GM21576 (cell line): Measurements from ENCODE around the gene TMEM244.
"Not testable (repeated sequence)": the region's sequence is repeated elsewhere in the genome, so short reads cannot be mapped to it uniquely, and the experiment has no call there.

Source experiments
- ATAC-seq: cut with Tn5 transposase; IDR thresholded peaks from one replicate; pipeline ENCODE4 v1.9.1; 2021; ENCODE audit warnings: mild to moderate bottlenecking, moderate library complexity; ENCODE audit not compliant: unreplicated experiment

TMEM244 gene

DNA sequence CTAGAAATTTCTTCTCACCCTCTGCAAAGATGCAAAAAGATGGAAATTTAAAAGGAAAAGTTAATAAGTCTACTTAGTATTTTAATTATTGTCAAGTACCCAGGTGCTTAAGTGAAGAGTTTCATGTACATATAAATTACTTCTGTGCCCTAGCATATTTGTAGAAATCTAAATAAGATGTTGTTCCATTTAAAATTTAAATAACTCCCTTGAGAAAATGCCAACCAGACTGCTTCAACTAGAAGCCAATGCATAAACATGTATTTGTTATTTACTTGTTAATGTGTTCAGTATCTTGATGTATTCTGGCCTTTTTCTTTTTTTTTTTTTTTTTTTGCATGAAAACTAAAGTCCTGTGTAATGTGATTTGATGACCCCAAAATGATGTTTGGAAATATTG lies 6.3 kb upstream of the TMEM244 start:
- ATAC-seq: no peak

DNA sequence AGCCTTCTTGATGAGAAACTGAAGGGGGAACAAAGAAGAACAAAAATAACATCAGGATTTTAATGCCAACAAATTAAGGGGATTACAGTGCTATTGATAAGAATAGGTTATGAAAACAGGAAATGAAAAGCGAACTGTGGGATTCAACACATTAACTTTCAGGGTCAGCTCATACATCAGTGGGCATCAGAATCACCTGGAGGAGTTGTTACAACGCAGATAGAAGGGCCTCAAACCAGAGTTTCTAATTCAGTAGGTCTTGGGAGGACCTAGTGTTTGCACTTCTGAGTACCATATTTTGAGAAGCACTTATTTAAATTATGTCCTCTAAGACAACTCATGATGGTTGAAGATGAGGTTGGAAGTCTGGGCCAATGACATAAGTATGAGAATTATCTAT lies 5.6 kb upstream of the TMEM244 start:
- ATAC-seq: no peak

DNA sequence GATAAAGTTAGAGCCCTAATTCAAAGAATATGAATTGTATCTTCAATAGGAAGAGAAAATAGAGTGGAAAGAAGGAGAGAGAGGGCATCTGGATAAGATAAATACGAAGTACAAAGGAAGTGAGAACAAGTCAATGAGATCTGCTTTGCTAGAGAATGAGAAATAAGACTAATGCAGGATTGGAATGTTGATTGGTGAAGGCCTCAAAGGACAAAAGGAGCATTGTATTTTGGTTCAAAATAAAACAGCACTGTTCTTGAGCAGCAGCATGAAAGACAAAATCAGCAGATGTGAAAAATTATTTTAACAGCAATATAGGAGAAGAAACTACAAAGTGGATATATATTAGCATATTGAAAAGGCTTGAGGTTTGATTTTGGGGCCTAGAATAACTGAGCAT lies 5.1 kb upstream of the TMEM244 start:
- no peak for ATAC-seq

DNA sequence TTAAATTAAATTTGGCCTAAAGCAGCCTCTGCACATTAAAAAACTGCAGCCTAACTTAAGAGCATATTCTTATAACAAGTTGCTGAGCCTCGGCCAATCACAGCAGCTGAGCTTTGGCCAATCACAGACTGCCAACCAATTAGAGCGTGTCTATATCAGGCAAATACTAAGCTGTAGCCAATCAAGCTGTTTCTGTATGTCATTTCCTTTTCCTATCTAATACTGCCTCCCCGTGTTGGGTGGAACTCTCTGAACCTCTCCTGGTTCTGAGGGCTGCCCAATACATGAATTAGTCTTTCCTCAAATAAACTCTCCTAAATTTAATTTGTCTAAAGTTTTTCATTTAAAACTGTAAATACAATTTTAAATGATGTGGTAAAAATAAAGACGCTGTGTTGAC lies 3.9 kb upstream of the TMEM244 start:
- no peak for ATAC-seq

DNA sequence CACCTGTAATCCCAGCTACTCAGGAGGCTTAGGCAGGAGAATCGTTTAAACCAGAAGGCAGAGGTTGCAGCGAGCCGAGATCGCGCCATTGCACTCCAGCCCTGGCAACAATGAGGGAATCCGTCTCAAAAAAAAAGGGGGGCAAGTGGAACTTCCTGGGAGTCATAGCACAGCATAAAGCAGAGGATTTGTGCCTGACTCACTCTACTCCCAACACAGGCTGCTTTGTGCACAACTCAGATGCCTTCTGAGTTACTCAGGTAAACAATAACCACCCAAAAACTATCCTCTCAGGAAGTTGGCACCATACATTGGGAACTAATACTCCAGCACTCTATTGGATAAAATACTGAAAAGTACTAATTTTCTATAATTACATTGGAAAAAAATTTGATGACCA lies 2.5 kb upstream of the TMEM244 start:
- ATAC-seq: no peak

DNA sequence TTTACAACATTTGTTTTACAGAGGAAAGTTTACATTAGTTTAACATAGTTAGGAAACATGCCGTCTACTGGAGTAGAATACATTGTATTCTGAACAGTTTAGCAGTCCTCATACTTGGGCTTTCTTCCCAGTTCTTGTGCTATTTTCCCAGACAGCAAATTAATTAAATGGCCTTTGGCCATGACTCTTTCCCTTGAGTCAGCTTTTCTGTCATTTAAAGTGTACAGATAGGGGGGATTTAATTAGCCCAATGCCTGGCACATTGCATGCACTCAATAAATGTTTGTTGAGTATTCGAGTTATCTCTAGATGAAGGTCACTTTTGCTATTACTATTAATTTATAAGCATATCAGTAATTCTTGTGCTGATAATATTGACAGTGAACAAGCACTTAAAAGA lies 1.6 kb downstream of the TMEM244 start:
- ATAC-seq: no peak

DNA sequence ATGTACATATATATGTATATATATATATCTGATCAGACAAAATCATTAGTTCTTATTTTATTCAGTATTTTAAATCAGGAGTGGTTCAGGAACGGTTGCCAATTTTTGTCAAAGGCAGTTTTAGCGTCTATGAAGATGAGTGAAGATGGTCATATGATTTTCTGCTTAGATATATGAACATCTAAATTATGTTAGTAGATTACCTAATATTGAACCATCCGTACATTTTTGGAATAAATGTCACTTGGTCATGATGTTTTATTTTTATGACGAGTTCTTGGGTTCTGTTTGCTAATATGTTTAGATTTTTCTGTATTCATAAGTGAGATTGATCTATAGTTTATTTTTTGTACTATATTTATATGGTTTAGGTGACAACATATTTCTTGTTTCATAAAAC lies 3.3 kb downstream of the TMEM244 start:
- ATAC-seq: no peak

DNA sequence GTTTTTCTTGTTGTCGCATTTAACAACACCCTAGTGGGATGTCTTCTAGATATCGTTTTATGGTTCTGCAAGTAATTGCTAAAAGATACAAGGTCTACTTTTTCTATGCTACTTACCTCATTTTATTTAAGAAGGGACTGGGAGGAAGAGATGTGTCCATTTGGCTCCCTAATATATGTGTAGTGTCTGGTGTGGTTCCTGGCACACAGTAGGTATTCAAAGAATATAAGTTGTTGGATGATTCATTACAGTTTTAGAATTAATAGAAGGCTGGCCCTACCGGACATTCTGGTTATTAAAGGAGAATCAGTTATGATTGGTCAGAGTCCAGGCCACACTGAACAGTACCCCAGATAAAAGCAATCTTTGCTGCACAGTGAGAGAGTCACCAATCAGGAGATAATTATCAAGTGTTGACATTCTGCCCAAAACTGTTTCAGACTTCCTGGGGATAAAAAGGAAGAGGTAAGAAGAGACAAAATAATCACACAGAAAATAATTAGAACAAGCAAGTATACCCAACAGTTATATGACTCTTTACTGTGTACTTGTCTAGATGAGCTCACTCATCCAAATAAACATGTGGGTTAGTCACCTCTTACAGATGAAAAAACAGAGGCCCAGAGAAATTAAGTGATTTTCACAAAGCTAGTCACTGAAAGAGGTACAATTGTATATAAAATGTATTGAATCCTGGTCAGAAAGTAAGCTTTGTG lies 7.0 kb downstream of the TMEM244 start:
- no peak for ATAC-seq

DNA sequence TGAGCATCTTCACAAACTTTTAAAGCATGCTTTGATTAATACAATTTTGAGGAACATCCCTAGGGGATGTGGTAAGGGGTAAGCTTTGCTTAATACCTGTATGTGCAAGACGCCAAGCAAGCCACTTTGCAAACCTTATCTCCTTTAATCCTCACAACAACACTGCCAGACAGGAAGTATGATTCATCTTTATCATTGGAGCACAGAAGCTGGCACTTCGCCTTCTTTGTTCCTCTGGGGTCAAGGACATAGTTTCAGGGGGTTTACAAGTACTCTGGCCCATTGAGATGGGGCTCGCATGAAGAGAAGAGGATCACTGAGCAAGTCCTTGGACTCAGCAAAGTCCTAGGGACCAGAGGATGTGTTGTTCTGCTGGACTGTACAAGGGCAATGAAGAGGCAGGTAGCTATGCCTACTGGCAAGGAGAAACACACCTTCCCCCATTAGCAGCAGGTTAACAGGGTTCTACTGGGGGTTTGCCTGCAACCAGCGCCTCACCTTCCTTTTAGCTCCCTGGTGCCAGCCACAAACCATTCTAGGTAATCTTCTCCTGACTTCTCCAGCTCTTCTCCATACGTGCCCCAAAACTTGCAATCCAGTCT lies 8.8 kb downstream of the TMEM244 start:
- no peak for ATAC-seq

DNA sequence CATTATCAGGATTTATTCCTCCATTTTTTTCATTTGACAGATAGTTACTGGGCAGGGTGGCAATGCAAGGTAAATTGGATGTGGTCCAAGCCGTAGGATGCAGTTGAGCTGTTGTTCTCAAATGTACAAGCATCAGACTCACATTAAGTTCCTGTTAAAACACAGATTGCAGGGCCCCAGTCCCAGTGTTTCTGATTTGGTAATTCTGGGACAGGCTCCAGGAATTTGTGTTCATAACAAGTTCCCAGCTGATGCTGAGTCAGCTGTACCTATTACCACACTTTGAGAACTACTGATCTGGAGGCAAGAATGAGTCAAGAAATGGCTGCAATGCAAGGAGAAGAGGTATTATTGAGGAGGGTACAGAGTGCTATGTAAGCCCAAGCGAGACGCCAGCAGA lies 11.7 kb downstream of the TMEM244 start:
- ATAC-seq: no peak

DNA sequence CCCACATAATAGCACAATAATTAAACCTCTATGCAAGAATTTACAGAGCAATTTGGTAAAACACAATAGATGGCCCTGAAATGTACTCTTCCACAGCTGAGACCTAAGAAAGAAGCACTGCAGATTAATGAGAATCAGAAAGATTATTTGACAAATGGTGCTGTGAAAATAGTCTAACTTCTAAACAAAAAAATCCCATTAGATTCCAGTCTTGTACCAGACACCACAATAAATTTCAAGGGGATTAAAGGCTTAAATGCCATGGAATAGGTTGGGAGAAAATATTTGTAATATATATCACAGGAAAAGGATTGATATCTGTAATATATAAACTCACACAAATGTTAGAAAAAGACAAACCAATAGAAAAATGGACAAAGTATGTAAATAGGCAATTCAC lies 14.4 kb downstream of the TMEM244 start:
- no peak for ATAC-seq

DNA sequence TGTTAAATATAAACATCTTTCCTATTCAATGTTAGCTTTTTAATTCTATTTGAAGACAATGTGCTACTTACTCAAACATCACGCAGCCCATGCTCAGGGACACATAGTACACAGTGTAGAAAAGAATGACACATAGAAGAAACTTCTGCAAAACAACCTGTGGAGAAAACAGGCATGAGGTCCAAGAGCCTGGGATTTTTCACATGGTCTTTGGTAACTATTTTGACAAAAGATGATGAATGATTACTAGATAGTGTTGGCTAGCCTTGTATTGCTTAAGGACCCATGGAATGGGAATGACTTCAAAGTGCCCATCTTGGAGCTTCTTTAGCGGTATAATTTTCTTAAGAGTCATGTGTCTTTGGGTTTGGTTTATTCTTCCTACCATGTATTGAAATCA lies 15.4 kb downstream of the TMEM244 start:
- no peak for ATAC-seq

DNA sequence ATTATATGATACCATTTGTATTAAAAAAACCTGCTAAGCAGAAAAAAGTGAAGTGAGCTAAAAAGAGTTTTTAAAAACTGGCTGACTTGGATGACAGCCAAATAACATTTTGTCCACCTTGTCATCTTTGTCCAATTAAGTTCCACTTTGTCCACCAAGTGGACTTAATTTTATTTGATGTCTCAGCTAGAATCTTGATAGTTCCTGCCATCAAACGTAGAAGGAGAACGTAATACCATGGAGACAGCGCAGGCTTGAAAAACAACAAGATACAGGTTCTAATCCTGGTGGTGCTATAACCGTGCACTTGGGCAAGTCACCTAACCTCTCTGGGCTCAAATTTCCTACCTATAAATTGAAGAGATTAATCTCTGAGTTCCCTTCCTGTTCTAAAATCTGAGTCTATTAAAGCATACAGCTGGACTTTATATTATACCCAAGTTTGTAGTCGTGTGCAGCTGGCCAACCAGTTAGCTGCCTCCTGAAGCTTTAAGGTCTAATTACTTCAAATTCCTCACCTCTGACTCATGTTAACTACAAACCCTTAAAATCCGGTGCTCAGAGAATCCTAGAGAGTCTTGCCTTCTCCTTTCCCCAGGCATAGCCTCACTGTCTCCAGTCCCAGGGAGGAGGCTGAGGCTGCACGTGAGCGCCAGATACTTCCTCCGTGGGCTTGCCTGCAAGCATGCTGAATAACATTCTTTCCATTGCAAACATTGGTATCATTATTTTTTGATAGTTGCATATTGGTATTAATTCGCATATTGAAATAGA lies 16.8 kb downstream of the TMEM244 start:
- ATAC-seq: no peak

DNA sequence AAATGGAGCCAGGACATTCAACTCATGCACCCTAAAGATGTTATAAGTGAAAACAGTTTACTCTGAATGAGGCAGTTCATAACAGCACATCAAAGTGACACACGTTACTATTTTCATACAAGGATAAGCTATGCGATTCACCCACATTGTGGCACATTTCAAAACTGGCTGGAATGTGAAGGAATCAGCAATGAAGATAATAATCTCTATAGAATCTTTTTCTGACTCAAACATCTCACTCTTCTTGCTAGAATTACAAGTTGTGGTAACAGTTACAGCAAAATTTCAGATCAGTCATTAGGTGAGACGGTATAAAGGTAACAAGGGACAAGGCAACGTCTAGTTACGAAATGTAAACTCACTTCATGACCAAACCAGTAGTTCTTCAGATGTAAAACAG lies 17.5 kb downstream of the TMEM244 start:
- ATAC-seq: no peak

DNA sequence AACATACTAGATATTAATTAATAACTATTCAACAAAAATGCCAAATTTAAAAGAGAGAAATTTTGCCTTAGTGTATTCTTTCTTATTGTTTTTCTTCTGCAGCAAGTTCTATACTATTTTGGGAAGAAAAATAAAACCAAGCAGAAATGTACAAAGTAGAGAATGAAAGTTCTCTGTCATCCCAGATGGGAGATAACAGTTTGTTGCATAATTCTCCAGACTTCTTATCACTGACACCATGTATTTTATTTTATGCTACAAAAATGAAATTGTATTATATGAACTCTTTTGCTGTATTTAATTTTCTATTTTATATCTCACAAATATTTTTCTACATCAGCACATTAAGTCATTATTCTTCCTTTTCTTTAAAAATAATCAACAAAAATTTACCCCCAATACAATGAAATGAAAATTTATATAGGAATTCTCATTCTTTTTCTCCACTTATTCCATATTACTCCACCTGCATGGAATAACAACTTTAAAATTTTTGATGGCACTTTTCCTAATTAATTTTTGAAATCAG lies 18.2 kb downstream of the TMEM244 start:
- no peak for ATAC-seq

DNA sequence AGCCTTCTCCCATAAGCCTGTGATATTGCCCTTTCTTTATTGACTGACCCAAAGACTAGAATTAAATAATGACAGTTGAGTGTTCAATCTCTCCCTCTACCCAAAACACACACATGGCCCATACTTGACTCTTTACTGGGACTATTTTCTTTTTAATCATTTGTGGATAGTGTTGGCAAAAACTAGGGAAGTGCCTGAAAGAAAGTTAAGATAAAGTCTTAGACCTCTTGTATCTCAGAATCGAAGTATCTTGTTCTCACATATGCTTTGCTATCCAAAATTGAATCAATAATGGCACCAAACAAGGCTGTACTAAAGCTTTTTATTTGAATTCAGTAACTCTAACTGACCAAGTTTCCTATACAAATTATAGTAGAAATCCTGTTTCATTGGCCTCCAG lies 19.0 kb downstream of the TMEM244 start:
- ATAC-seq: no peak

DNA sequence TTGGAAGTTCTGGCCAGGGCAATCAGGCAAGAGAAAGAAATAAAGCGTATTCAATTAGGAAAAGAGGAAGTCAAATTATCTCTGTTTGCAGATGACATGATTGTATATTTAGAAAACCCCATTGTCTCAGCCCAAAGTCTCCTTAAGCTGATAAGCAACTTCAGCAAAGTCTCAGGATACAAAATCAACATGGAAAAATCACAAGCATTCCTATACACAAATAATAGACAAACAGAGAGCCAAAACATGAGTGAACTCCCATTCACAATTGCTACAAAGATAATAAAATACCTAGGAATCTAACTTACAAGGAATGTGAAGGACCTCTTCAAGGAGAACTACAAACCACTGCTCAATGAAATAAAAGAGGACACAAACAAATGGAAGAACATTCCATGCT lies 21.6 kb downstream of the TMEM244 start:
- not testable (repeated sequence) for ATAC-seq

DNA sequence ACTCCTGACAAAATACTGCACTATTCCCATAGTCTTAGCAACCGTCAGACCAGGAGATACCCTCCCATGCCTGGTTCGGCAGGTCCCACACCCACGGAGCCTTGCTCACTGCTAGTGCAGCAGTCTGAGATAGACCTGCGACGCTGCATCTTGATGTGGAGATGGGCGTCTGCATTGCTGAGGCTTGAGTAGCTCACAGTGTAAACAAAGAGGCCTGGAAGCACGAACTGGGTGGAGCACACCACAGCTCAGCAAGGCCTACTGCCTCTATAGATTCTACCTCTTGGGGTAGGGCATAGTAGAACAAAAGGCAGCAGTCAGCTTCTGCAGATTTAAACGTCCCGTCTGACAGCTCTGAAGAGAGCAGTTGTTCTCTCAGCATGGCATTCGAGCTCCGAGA lies 25.4 kb downstream of the TMEM244 start:
- no peak for ATAC-seq

DNA sequence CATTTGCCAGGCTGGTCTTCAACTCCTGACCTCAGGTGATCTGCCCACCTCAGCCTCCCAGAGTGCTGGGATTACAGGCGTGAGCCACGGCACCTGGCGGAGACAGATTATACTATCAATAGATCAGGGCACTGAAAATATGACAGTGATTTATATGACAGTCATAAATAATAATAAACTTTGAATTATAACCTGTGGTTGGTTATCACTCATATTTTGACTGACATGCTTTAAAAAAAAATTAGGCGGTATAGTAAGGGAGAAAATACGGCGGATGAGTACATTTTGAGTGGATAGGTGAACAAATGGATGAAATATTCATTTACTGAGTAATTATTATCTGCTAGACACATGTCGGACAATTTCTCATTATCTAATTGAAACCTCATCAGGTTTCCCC lies 28.8 kb downstream of the TMEM244 start:
- no peak for ATAC-seq

DNA sequence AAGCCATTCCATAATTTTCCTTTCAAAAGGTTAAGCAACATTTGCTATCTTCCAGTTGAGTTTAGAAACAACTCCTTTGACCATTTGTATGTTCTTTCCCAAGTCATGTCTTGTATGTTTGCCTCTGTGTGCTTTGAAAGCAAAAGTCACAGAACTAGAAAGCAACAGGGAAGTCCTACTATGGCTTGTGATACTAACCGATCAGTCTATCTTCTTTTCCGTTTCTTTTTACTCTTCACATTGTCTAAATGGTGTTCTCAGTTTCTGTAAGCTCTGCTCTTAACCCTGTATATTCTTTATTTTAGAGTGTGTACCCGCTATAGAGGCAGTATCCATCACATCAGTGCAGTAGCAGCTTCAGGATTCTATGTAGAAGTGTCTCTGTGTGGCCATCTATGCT lies 32.9 kb downstream of the TMEM244 start:
- no peak for ATAC-seq

DNA sequence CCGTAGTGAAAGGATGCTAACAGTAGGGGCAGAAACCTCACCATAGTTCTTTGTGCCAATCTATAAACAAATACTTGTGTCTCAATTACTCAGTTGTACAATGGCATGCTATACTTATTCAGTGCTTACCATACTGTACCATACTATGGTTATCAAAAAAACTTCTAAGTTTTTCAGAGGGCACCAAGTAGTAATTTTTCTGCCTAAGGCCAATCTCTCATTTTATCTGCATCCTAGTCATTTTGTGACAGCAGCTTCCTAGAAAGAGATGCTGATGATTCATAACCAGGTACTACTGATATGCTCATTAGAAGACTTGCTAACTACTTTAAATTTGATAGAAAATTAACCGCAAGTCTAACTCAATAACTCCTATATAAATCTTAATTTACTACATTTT lies 42.9 kb downstream of the TMEM244 start:
- ATAC-seq: no peak

DNA sequence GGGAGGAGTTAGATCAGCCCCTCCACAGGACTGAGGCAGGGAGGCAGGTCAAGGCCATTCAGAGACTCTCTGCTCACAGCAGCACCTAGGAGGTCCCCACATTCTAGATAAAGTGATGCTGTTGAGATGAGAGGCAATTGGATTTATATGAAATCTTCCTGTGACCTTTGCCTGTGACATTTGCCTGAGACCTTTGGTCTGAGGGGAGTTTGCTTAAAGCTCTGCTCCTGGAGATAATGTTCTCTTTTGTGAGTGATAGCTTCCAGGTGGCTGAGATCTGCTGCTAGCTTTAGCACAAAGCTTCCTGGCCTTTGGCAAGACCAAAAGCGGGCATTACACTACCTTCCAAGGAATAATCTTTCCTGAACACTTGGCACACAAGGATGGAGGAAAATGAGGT lies 43.3 kb downstream of the TMEM244 start:
- ATAC-seq: no peak
